OCI-LY3 (cell line): ENCODE data around the gene TESK1.
"Not testable (repeated sequence)": the region's sequence is repeated elsewhere in the genome, so short reads cannot be mapped to it uniquely, and the experiment has no call there.

Experiments
- CTCF ChIP-seq: fragments of 200-600, 300-600 bp; sonication (generic); IDR thresholded peaks from 2 replicates; pipeline ENCODE4 v1.5.1; 2014; ENCODE audit warnings: antibody characterized with exemption, low read length, low read depth
- EZH2phosphoT487 ChIP-seq: fragments of 200-600 bp; shearing (Covaris generic); IDR thresholded peaks from 2 replicates; pipeline ENCODE4 v1.6.1; 2018; ENCODE audit warnings: antibody characterized with exemption, mixed run types, low read depth

DNA sequence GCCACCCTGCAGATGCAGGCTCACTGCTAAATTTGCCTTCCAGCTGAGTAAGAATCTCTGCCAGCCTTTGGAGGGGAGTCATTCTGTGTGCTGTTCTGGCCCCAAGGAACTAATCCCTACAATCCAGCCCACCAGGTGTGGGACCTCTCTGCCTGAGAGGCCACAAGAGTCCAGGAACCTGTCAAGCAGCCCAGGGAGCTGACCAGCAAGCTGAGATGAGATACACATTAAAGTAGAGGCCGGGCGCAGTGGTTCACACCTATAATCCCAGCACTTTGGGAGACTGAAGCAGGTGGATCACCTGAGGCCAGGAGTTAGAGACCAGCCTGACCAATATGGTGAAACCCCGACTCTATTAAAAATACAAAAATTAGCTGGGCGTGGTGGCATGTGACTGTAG is 7.0 kb downstream of the TESK1 start:
- not testable (repeated sequence) for TF ChIP-seq CTCF, EZH2phosphoT487
